ENCODE data around the gene SMCO2.

SMCO2 gene

DNA sequence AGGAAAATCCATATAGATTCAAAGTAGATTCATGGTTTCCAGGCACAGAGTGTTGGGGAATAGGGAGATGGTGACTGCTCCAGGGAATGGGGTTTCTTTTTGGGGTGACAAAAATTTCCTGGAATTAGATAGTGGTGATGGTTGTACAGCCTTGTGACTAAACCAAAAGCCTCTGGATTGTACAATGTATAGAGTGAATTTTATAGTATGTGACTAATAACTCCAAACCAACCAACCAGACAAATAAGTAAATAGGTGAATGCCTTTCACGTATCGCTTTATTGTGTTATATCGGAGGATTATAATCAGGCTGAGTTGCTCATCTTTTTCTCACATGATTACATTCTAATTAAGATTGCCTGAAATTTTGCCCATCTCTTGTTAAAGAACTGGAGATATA, 52.8 kb downstream of the SMCO2 start:
- DNase-seq (ENCODE audit: low read depth, low spot score), result no peak

DNA sequence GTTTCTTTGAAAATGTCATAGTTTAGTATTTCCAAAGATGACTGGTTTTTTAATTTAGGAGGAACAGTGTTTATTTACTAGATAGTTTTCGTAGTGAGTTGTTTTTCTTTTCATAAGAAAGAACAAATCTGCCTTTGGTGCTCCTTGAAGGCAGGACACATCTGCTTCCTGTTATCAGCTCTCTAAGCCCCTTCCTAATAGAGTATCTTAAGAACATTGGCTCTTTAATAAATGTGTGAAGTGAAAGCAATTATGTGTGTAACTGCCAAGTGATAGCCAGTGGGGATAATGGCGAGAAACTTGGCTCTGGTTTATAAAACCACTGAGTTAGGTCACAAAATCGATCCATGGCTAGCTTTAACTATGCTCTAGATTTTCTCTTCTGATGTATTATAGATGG, 54.0 kb downstream of the SMCO2 start:
- DNase-seq (ENCODE audit: low read depth, low spot score), result no peak

DNA sequence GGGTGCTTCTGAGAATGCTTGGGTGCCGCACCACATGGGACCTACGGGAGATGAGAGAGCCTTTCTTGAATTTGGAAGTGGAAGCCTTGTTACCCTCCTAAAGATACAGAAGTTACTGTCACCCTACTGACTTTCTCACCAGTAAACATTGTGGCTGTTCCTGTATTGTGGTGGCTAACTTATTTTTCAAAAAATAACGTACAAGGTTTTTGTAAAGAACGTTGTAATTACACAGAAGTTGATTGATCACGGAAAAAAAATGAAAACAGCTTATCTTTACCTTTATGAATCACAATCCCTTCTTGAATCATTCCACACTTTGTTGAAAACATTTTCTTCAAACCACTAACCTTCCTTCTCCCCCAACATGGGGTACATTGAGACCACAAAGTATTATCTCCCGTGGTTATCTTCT, 55.5 kb downstream of the SMCO2 start:
- no peak for DNase-seq (ENCODE audit: low read depth, low spot score)

DNA sequence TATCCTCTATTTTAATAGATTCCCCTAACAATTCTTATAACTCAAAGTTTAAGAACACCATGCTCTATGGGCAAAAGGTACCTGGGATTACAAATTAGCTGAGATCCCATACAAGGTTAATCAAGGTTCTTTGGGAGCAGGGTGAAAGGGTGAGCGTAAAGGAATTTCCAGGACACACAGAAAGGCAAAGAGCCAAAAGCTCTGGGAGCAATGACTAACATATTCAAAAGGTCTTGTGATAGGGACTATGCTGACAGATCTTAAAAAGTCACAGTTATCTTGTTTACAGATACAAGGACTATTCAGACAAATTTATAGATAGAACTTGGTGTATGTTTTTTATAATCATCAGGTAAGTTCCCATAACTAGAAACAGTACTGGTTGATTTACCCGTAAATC, 58.0 kb downstream of the SMCO2 start:
- DNase-seq (ENCODE audit: low read depth, low spot score), result no peak

DNA sequence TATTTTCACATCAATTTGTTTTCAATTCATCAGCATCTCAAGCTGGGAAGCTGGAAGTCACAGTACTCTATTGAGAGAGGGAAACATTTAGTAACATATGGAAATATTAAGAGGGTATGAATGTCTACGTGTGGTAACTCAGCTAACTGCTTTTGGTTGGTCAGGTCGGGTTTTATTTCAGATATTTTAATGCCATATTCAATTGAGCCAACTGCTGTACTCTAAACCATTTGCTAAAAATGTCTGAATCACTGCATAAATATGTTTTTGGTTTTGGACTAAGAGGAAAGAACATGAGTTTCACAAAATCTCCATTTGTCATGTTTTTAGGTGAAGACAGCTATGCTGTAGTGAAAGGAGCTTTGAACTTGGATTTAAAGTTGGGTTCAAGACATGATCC, 58.6 kb downstream of the SMCO2 start:
- no peak for DNase-seq (ENCODE audit: low read depth, low spot score)

DNA sequence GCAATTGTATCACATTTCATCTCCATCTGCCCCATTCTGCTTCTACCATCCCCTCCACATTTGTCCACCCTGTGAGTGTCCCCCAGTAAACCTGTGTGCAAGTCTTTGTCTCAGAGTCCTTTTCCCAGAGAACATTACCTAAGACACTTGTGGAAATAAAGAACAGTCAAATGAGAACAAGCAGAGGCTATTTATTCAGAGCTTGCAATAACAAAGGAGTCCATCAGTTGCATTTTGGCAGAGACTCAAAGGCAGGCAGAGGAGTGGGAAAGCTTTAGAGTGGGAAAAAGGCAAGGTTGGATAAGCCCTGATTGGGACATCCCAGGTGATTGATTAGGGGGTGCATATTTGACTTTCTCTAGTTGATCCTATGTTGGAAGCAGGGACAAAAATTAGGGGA, 59.2 kb downstream of the SMCO2 start:
- DNase-seq (ENCODE audit: low read depth, low spot score), result no peak

DNA sequence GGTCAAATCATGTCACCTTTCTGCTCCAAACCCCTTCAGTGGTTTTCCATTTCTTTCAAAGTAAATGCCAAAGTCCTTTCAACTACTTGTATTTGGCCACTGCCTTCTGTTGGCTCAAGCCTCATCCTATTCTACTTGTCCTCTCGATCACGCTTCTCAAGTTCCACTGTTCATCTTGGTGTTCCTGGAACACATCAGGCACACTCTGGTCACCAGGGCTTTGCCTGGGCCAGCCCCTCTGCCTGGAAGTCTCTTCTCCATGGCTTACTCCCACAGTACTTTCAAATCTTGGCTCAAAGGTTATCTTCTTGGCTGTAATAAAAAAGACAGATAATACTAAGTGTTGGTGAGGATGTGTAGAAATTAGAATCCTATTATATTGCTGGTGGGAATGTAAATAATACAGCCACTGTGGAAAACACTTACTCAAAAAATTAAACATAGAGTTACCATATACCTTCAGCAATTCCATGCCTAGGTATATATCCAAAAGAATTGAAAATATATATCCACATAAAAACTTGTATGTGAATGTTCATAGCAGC, 60.2 kb downstream of the SMCO2 start:
- no peak for DNase-seq (ENCODE audit: low read depth, low spot score)

DNA sequence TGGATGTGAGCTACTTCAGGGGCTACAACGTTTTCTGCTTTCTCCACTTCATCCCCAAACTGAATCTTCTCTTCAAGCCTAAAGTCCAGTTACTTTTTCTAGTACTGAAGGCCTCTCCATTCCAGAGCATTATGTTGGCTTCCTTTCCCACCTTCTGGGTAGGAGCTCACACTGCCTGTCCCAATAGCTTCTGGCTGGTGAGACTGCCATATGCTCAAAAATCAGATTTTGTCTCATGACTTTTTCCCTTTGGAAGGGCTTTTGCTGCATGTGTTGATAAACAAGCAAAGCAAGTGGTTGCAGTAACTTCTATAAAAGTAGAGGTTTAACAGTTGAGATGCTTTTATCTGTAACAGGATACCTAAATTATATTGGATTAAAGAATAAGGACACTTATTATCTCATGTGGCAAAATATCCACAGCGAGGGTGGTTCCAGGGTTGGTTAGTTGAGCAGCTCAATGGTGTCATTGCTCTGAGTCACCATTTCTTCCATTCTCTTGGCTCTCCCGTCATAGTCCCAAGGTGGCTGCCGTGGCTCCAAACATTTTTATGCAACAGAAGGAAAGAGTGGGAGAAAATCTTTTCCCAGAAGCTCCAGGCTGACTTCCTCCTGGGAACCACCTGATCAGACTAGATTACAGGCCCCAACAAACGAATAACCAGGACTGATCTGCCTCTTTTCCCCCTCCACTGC, 62.3 kb downstream of the SMCO2 start:
- no peak for DNase-seq (ENCODE audit: low read depth, low spot score)

DNA sequence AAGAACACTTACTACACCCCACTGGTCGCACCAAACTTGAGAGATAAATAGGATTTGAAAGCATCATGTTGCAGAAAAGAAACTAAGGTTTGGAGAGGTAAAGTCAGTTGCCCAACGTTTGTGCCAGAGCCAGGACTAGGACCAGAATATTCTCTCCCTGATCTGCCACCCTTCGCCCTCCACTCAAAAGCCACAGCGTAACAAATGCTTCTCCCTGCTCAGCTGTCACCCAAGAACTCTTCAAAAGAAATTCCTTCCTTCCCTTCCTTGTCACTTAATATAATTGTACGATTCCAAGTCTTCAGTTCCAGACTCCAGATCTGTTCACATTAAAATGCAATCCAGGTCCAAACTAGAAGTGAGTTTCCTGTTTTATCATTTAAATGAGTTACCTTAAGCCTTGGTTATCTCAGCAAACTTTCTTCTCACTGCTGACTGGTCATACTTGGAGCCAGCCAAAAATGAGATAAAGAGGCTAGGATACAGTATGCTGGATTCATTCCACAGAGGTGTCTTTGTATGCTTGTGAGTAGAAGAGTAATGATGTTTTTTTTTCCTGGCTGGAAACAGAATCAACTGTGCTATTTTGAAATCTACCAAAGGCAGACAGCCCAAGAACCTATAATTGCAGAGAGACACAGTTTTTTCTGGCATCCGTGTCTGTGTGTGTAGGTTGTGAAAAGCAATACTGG, 64.6 kb downstream of the SMCO2 start:
- no peak for DNase-seq (ENCODE audit: low read depth, low spot score)

DNA sequence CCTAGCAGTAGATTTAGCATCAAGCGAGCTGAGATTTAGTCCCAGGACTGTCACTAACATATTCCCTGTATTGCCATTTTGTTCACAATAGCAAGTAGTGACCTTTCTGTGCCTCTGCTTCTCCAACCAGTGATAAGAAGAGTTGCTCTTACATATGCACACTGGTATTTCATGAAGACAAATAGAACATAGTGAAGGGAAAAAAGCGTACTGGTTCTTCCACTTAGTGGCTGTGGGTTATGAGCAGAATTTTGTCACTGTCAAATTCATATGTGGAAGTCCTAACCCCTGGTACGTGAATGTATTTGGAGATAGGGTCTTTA, 65.1 kb downstream of the SMCO2 start:
- no peak for DNase-seq (ENCODE audit: low read depth, low spot score)

DNA sequence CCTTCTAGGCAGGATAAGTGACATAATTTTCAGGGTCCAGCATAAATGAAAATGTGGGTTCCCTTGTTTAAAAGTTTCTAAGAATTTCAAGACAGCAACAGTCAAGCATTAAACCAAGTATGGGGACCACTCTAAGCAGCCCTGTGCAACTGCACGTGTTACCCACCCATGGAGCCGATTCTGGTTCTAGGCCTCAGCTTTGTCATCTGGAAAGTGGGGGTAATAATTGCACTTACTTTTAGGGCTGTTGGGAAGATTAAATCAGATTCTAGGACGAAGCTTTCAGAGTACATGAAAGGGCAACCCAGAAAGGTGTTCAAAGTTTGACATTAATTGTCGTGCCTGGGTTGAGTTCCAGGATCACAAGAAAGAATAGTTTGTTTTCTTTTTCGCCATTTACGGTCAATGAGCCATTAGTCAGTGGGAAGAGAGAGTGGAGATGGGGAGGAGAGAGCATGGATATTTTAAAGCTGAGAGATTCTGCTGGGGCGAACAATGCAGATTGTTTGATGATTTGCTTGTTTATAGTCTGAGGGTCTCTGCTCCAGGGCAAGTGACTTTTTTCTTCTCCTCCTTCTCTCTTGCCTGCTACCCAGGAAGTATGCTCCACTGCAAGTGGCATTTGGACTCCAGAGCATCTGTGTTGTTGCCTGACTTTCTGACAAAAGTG, 66.8 kb downstream of the SMCO2 start:
- no peak for DNase-seq (ENCODE audit: low read depth, low spot score)

DNA sequence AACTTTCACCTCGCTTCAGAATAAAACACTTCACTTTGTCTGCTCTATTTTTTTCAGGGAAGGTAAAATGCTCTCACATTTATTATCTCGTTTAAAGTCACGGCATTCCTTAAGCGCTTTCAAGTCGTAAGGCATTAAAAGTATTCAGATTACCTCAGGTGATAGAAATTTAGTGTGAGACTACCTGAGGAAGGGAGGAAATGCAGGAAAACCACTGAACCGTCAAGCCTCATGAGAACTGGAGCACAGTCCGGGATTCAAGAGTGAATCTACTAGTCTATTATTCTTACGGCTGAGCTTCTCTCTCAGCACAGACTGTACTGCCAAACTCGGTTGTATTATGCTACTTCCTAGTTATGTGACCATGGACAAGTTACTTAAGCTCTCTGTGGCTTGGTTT, 69.1 kb downstream of the SMCO2 start:
- DNase-seq (ENCODE audit: low read depth, low spot score), result no peak

DNA sequence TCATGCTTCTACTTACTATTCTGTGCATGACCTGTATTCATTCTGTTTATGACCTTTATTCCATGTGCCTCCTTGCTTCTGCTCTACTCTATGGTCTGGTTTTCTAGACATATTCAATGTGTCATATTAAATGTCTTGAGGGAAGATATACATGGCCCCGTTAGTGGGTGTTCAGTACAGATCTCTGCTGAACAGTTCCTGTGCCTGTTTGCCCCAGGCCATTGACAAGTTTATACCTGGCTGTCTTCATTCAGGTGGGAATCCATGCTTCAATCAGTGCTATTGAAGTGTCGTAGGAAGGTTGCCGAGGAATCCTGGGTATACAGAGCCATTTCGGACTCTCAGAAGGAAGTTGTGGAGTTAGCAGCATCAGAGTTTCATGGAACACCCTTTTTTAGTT, 70.1 kb downstream of the SMCO2 start:
- DNase-seq (ENCODE audit: low read depth, low spot score), result no peak

DNA sequence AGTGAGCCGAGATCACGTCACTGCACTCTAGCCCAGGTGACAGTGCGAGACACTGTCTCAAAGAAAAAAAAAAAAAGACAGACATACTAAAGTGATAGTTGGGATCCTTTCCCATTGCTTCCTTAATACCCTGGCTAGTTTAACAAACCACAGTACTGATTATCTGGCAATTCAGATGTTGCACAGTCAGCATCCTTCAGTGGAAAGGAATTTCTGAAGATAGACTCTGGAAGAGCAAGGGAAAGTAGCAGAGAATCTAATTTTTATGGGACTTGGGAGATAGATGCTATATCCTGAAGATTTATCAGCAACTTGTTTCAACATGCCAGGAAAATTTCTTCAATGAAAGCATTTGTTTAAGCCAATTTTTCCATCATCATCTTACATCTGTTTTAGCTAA, 71.0 kb downstream of the SMCO2 start:
- no peak for DNase-seq (ENCODE audit: low read depth, low spot score)

DNA sequence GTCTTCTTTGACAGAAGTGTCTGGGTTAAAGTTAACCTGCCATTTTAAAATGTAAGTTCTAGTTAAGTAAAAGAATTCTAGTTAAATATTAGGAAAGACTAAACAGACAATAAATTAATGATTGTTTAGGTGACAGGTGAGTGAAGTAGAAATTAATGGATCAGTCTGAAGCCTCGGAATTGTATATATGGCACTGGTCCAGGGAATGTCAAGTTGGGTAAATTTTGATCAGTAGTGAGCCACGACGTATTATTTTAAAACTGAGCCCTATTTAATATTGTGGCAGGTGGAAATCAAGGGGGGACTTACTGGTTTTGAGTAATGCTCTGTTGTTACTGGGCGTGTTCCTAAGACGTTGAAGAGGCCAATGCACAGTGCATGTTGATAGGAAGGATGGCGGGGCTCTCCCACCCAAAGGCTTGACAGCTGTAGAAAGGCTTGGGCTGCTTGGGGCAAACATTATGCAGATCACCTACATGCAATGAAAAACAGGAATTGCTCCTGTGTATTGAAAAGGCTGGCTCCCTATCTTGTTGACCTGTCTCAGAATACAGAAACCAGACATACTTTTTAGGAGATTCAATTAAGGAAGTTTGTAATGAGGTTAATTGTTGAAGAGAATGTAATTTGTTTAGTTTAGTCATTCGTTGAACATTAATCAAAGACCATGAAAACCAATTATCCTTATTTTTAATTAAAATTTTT, 71.6 kb downstream of the SMCO2 start:
- no peak for DNase-seq (ENCODE audit: low read depth, low spot score)

DNA sequence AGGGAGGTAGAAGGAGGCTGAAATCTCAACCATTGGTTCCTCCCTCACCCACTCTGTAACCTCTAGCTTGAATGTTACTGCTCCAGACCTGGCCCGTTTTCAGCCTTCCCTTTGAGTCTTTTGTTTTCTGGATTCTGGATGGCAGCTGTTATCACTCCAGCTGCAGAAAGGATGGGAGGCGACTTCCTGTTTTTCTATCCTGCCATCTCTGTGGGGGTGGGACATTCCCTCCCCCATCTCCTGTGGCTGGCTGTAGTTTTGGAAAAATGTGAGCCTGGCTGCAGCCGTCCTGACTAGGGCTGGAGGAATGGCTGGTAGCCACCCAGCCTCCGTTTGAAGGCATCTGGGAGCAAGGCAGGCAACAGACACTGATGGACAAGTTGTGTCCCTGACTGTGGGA, 74.5 kb downstream of the SMCO2 start:
- no peak for DNase-seq (ENCODE audit: low read depth, low spot score)

DNA sequence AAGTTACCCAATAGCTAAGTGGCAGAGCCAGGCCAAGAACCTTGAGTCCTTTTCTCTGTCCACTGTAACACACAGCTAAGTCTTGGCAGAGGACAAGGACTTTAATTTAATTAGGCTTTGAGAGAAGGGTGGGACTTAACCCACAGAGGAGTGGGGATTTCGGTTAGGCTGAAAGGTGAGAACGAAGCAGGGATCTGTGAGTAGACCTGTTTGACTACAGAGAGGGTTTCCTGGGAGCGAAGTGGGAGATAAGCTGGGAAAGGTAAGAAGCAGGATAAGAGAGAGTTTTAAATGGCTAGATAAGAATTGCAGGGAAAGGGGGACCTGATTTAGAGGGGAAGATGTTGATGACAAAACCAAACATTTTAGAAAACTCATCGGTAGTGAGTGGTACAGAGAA, 75.4 kb downstream of the SMCO2 start:
- DNase-seq (ENCODE audit: low read depth, low spot score), result no peak

DNA sequence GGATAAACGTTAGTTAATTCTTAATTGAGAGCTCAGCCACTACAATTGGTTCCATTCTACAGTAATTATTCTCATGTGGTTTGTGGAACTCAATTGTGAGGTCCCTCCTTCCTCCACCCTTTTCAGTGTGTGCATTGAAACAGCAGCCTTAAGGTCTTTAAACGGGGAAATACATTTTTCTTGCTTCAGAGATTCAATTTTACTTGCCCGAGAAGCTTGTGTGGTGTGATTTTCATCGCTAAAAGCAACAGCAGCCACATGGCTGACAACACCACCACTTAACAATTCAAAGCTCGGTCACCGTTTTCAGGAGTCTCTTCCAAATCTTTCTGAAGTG, 76.7 kb downstream of the SMCO2 start:
- DNase-seq (ENCODE audit: low read depth, low spot score), result no peak

DNA sequence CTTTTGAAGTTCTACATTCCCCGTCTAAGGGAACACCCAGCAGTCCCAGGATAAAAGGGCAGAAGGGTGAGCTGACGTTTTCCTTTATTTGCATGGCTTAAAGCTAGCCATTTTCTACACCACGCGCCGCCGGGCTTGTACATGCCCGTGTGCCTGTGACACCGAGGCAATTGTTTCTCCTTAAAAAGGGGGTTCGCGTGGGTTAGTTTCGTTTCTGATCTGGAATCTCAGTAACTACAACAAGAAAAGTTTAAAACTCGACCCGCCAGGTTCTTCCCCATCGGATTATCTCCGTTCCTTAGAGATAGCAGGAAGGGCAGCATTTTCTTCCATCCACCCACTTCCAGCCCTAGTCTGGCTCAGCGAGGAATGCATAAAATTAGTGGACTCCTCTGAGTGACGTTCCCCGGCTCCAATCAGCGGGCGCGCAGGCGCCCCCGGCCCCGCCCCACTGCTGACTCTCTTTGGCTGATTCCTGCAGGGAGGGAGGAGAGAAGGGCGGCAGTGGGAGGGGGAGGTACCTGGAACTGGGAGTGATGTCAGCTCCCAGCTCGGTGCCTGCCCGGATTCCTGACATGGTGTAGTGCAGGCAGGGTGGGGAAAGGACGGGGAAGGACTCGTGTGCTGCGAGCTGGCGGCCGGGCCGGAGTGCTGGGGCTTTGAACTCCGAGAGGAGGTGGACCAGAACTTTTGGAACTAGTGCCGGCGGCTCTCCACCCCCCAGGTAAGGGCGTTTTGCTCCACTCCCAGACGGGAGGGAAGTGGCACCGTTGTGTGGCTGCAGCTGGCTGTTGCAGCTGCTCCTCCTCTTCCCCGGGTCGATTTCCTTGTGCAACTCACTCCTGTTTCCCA, 77.3 kb downstream of the SMCO2 start, which contains the start of gene PPFIBP1:
PPFIBP1 (plus strand) TSS at position 565 of the 852 bp plus-strand sequence. CDS start 109,191 bp downstream, outside the sequence.
- DNase-seq (ENCODE audit: low read depth, low spot score), result peak; percentile 86

DNA sequence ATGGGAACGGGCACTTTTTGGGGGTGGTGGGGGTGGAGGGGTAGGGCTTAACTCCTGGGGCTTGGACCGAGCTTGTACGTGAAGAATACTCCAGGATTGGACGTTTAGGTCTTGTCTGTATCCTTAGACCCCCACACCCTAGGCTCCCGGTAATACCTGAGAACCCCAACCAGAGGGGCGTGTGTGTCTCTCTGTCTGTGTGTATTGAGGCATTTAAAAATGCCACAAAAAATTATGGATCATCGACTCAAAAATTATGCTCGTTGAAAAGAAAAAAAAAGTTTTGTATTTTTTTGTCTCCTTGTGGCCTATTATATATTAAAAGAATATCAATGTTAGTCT, 77.9 kb downstream of the SMCO2 start:
- no peak for DNase-seq (ENCODE audit: low read depth, low spot score)
